Spinal cord (tissue), 10 donors: ENCODE data around the gene DPYSL5. TPM values are rescaled to one million over a fixed set of nuclear protein-coding genes. Genes with fewer than 3 reads are reported as not detected.

ENCODE experiments used
- DNase-seq, 6 donors: peaks; one replicate each; pipeline versions ENCODE4 v3.0.0 to v3.0.0-alpha.2; 2013 to 2015; ENCODE audit warnings: low spot score in 6 of 6, low read depth in 4 of 6
- H3K27ac ChIP-seq: one replicate; pipeline ENCODE4 v1.5.1; 2013; ENCODE audit warnings: low read depth, low read length, control low read depth
- H3K27me3 ChIP-seq: one replicate; pipeline ENCODE4 v1.6.1; 2013; ENCODE audit warnings: low read length; ENCODE audit not compliant: control insufficient read depth, insufficient read depth
- H3K36me3 ChIP-seq: one replicate; pipeline ENCODE4 v1.6.1; 2013; ENCODE audit warnings: low read length; ENCODE audit not compliant: control insufficient read depth, insufficient read depth
- H3K4me1 ChIP-seq: one replicate; pipeline ENCODE4 v1.6.1; 2013; ENCODE audit warnings: low read length; ENCODE audit not compliant: control insufficient read depth, insufficient read depth
- H3K4me3 ChIP-seq: one replicate; pipeline ENCODE4 v1.5.1; 2013; ENCODE audit warnings: low read depth, low read length, control low read depth
- H3K9me3 ChIP-seq: one replicate; pipeline ENCODE4 v1.6.1; 2013; ENCODE audit warnings: low read length; ENCODE audit not compliant: control insufficient read depth, insufficient read depth
- WGBS: methylation state at CpG from one replicate; pipeline ENCODE4 v1.1.5; 2013; ENCODE audit warnings: missing lambda C conversion rate; ENCODE audit not compliant: insufficient coverage; 5-methylcytosine and 5-hydroxymethylcytosine counted together
- polyA plus RNA-seq, 2 donors: library from polyadenylated mRNA; unstranded; fragments of 120-200 nt; gene quantifications; one replicate each; pipeline ENCODE4 v1.2.1, GENCODE V29; 2013; ENCODE audit not compliant: insufficient read length in 2 of 2
- total RNA-seq, 2 donors: library from RNA; depleted of rRNA in 1 of 2; stranded (reverse); fragments of 120-200 nt in 1 of 2; fragments of >200 nt in 1 of 2; gene quantifications; one replicate each; pipeline versions ENCODE4 v1.2.3 to v1.2.4, GENCODE V29; 2013 to 2014
- donor health status: healthy.

DPYSL5 gene
- total and polyA plus RNA-seq, 4 donors, result 30.6 to 226 (median 141) TPM

DNA sequence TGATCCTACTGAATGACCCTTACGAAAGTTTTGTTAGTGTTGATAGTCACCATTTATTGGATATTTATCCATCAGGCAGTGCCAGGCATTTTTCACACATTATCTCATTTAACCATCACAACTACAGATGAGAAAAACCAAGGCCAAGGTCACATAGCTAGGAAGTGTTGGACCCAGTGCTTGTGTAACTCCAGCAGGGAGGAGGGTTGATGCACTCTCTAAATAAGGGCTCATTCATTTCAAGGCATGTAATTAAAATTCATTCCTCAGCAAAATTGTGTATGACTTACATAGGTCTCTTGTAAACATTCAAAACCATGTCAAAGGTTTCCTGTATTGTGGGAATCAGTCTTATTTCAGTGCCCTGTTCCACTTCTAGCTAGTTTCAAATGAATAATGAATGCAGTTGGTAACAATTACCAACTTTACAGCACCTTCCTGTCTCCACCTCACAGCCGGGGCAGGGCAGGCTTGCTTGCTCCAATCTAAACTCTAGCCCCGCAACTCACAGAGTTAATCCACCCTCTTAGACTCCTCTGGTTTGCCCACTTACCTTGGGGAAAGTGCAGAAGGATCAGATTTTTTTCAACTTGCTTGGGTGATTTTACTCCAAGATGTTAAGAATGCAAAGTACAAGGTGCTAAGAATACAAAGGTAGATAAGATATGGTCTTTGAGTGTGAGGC lies 116.7 kb downstream of the DPYSL5 start:
- no peak for DNase-seq
- Histone ChIP-seq H3K36me3 (no peaks in the 10 kb centered on the region), H3K4me3 (no peak overlapping the region), H3K27me3 (peaks cover 3% of the 10 kb centered on the region), H3K27ac (no peak overlapping the region), H3K4me1 (peaks cover 7% of the 10 kb centered on the region), H3K9me3 (no peaks in the 10 kb centered on the region)
- WGBS, result no CpG with 5 or more reads among the region's 3 CpGs

DNA sequence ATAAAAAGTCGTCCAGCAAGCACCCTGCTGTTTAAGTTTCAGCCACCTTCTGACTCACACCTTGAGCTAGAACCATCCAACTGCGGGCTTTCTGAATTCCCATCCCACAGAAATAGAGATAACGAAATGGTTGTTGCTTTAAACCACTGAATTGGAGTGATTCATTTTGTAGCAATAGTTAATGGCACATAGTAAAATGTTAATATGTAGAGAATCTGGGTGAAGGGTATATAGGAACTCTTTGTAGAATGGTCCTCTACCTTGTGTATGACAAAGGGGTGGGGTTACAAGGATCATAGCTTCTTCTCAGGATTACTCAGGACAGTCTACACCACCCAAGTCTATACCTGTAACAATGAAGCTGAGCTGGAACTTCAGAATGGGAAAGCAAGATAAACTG lies 120.1 kb downstream of the DPYSL5 start:
- DNase-seq, result no peak
- H3K27me3 ChIP-seq, result peaks cover 3% of the 10 kb centered on the region
- WGBS, result 56% methylated on average over 1 of the region's 3 CpGs

GRCh38 chr2:26969077-26969844 lies 121.3 kb downstream of the DPYSL5 start:
- H3K4me1 ChIP-seq, result peaks cover 15% of the 10 kb centered on the region
- no peak overlapping the region for H3K4me3 ChIP-seq
- H3K27me3 ChIP-seq, result peaks cover 3% of the 10 kb centered on the region
- no peaks in the 10 kb centered on the region for H3K36me3 ChIP-seq
- 90% methylated on average over 9 of the region's 10 CpGs for WGBS
- no peak overlapping the region for H3K27ac ChIP-seq
- H3K9me3 ChIP-seq, result no peaks in the 10 kb centered on the region
- no peak for DNase-seq

More for the DNA sequence above, 120.1 kb downstream of the DPYSL5 start:
- Histone ChIP-seq H3K36me3 (no peaks in the 10 kb centered on the region), H3K9me3 (no peaks in the 10 kb centered on the region), H3K27ac (no peak overlapping the region), H3K4me3 (no peak overlapping the region), H3K4me1 (peaks cover 15% of the 10 kb centered on the region)

DNA sequence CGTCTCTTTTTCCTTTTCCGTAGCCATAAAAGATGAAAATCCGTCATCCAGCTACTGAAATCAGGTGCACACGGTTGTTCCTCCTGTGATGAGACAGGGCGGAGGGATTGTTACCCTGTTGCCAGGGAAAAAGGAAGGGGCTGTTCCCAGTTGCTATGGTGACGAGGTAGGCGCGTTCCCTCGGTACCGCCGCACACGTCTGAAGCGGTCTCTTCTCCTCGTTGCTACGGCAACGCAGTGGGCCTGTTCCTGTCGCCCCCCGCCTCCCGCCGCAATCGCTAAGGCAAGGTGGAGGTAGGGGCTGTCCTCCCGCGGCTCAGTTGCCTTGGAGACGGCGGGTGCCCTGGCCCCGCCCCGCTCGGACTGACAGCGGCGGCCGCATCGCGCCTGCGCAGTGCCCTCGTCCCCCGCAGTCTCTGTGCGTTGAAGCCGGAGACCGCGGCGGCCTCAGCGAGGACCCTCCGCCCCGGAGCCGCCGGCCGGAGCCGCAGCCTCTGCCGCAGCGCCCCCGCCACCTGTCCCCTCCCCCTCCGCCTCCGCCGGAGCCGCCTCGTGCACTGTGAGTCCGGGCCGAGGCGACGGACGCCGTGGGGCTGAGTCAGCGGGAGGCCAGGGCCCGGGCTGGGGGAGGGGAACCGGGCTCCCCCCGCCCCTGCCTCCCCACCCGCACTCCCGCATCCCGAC lies 122.5 kb downstream of the DPYSL5 start, which contains the start of gene MAPRE3:
MAPRE3 (plus strand) TSS at position 394 of the 684 bp plus-strand sequence. CDS start 51,582 bp downstream, outside the sequence.
- H3K4me3 ChIP-seq, result peak within 1 kb of the TSS; percentile 68

DNA sequence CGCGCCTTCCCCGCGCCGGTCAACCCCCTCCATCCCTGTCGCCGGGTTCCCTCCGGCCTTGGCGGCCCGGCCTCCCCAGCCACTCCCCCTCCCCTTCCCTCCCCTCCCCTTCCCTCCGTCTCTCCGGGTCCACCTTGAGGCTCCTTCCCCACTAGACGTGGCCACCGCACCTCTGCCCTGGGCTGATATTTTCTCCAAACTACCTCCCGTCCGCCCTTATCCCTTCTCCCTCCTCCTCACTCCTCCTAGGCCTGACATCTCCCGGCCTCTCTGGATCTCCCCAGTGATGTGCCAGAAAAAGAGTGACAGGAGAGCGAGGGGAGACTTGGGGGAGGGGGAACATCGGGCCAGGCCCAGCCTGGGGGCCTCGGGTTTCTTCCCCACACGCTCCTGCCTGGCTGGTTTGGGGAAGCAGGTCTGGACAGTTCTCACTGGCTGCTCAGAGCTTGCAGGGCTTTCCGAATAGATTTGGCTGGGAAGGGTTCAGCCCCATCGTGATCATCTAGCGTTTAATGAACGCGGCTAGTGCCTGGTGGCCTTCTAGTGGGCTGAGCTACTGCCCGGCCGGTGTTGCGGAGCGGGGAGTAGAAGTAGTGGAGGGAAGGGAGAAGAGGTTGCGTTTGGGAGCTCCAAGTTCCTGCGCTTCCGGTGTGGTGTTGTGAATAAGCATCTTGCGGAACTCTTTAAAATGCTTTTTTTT lies 123.1 kb downstream of the DPYSL5 start:
- Histone ChIP-seq H3K4me1 (peaks cover 15% of the 10 kb centered on the region), H3K27ac (peak overlapping the region; percentile 37), H3K36me3 (no peaks in the 10 kb centered on the region), H3K4me3 (peak overlapping the region; percentile 68), H3K9me3 (no peaks in the 10 kb centered on the region), H3K27me3 (peaks cover 3% of the 10 kb centered on the region)
- DNase-seq, result peak in 3 of 6 donors; percentile 29 to 58 (median 52)
- 0% methylated on average over 30 of the region's 34 CpGs for WGBS

More for the DNA sequence above, 122.5 kb downstream of the DPYSL5 start, which contains the start of gene MAPRE3:
- H3K9me3 ChIP-seq, result no peaks in the 10 kb centered on the region
- H3K27me3 ChIP-seq, result peaks cover 3% of the 10 kb centered on the region
- 0% methylated on average over 59 of the region's 69 CpGs for whole genome bisulfite sequencing
- peaks cover 15% of the 10 kb centered on the region for H3K4me1 ChIP-seq
- no peaks in the 10 kb centered on the region for H3K36me3 ChIP-seq
- DNase-seq, result peak; percentile 82 to 100 (median 91)
- peak within 1 kb of the TSS; percentile 37 for H3K27ac ChIP-seq

DNA sequence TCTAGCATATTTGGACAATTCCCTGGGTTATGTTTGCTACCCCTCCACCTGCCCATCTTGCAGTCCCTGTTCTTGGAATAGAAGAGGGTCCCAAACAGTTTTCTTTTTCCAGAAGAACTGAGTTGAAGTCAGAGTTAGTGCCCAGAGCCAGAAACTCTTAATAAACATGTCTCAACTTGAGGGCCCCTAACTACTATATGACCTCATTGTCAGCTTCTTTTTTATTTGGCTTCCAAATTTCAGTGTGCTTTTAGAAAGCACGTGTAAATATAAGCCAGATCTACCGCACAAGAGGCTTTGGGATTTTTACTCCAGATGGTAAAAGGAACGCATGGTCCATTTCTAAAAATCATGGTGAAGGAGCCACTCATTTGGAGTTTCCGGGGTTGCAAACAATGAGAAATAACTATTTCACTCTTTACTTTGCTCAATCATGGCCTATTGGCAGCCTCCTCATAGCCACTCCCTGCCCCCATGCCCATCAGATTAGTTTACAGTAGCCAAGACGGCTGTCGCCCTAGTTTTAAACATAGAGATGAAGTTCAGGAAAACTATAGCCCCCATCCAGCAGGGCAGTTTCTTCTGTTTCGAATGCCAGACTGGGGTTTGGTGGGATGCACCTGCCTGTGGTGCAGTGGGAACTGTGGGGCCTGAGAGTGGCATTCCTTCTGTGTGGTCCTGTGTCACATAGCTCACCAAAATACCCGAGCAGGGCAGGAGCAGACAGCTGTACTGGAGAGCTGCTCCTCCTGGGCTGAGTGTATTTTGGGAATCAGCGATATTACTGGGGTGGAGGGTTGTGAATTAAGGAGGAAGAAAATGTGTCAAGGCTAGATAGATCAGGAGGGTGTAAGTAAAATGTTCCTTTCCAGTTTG lies 124.2 kb downstream of the DPYSL5 start:
- Histone ChIP-seq H3K9me3 (no peaks in the 10 kb centered on the region), H3K27me3 (peaks cover 3% of the 10 kb centered on the region), H3K27ac (no peak overlapping the region), H3K4me3 (peak overlapping the region; percentile 68), H3K36me3 (no peaks in the 10 kb centered on the region), H3K4me1 (peaks cover 15% of the 10 kb centered on the region)
- 64% methylated on average over 7 of the region's 9 CpGs for WGBS
- no peak for DNase-seq

GRCh38 chr2:26974352-26974751 lies 126.4 kb downstream of the DPYSL5 start:
- WGBS, result 92% methylated on average over 2 of the region's 5 CpGs
- Histone ChIP-seq H3K4me1 (peaks cover 15% of the 10 kb centered on the region), H3K27me3 (no peaks in the 10 kb centered on the region), H3K27ac (no peak overlapping the region), H3K4me3 (no peak overlapping the region), H3K36me3 (no peaks in the 10 kb centered on the region), H3K9me3 (no peaks in the 10 kb centered on the region)
- no peak for DNase-seq

DNA sequence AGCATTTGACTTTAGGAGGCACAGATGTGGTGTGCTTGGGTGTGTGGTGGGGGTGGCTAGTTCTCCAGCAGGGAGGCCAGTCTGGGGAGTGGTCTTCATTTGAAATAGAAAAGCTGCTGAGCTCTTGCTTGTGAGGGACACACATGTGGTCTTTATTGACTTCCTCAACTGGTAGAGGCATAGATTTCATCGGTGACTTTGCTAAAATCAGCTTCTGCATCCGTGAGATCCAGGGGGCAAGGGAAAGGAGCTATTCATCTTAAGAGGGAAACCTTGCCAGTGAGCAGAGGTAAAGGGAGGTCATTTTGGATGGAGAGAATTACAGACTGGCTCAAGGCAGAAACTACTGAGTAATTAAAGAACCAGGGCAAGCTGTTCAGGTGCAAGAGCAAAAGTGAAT lies 127.2 kb downstream of the DPYSL5 start:
- Histone ChIP-seq H3K4me1 (peaks cover 11% of the 10 kb centered on the region), H3K27ac (no peak overlapping the region), H3K4me3 (no peak overlapping the region), H3K9me3 (no peaks in the 10 kb centered on the region), H3K36me3 (no peaks in the 10 kb centered on the region), H3K27me3 (no peaks in the 10 kb centered on the region)
- 24% methylated on average over 2 of the region's 2 CpGs for WGBS
- DNase-seq, result no peak
